Activated T-cell treated with anti-CD3 and anti-CD28 coated beads, Interleukin-2, amount 50 U/mL, for 24 hours (primary cell): Measurements from ENCODE around the gene STXBP1.
"Not testable (repeated sequence)": the region's sequence is repeated elsewhere in the genome, so short reads cannot be mapped to it uniquely, and the experiment has no call there.

ENCODE experiments used
- DNase-seq: peaks from one replicate; pipeline ENCODE4 v3.0.0-alpha.2; 2020
- H3K27ac Mint-ChIP-seq: 2 replicates; pipeline ENCODE4 v1.8.0; 2020; ENCODE audit warnings: mild to moderate bottlenecking, mixed read lengths
- H3K27me3 Mint-ChIP-seq: 2 replicates; pipeline ENCODE4 v1.8.0; 2020; ENCODE audit warnings: mixed read lengths
- H3K36me3 Mint-ChIP-seq: 2 replicates; pipeline ENCODE4 v1.8.0; 2020; ENCODE audit warnings: low read depth, mixed read lengths
- H3K4me1 Mint-ChIP-seq: 2 replicates; pipeline ENCODE4 v1.8.0; 2020; ENCODE audit warnings: low read depth, mixed read lengths
- H3K4me3 Mint-ChIP-seq: 2 replicates; pipeline ENCODE4 v1.8.0; 2020; ENCODE audit warnings: mild to moderate bottlenecking, moderate library complexity, mixed read lengths
- H3K9me3 Mint-ChIP-seq: 2 replicates; pipeline ENCODE4 v1.8.0; 2020; ENCODE audit warnings: mixed read lengths

The STXBP1 gene

GRCh38 chr9:127587966-127588365 lies 24.1 kb upstream of the STXBP1 start:
- Mint-ChIP-seq H3K27ac (no peak overlapping the region), H3K4me3 (no peak overlapping the region), H3K9me3 (no peaks in the 10 kb centered on the region), H3K36me3 (no peaks in the 10 kb centered on the region), H3K4me1 (peaks cover 7% of the 10 kb centered on the region), H3K27me3 (peaks cover 7% of the 10 kb centered on the region)
- no peak for DNase-seq

DNA sequence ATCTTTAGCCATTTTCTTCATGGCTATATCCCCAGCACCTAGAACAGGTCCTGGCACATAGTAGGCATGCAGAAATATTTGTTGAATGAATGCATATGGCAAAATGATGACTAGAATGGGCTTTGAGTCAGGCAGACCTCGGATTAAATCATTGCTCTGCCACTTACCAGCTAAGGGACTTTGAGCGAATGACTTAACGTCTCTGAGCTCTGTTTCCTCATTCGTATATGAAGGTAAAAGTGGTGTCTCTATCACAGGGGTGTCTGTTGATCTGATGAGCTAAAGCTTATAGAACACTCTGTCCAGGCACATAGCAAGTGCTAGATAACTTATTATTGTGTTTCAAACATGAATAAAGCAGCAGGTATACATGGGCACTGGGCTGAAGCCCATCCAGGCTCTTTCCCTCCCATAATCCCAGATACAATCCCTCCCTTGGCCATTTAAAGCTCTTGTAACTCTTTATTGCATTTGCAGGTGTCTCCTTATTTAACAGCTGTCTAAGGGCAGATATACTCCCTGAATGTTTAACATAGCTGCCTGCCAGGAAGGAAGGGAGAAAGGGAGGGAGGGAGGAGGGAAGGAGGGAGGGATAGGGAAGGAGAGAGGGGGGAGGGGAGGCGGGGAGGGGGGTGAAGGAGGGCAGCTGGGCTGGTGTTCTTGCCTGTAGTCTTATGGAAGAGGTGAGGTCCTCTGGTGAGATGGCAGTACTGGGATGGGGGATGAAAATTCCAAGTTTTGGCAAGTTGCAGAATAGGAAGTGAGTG lies 23.2 kb upstream of the STXBP1 start:
- H3K27me3 Mint-ChIP-seq: peaks cover 7% of the 10 kb centered on the region
- no peaks in the 10 kb centered on the region for H3K9me3 Mint-ChIP-seq
- H3K4me3 Mint-ChIP-seq: no peak overlapping the region
- no peaks in the 10 kb centered on the region for H3K36me3 Mint-ChIP-seq
- peaks cover 3% of the 10 kb centered on the region for H3K4me1 Mint-ChIP-seq
- DNase-seq: no peak
- no peak overlapping the region for H3K27ac Mint-ChIP-seq

DNA sequence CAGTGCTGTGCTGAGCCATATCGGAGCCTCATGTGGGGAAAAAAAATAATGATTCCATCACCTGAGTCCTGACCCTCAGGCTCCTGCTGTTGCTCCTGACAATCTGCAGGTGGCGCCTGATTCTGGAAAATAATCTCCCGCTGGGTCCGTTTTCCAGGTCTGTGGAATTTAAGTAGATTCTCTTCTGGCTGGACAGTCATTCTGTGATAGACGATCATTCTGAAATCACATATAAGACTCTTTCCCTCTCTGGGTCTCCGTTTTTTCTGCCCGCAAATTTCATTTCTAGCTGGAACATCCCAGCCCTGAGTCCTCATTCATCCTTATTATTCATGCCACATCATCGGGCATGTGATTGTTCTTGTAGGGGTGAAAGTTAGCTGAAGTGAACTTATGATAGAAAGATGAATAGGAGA lies 22.1 kb upstream of the STXBP1 start:
- Mint-ChIP-seq H3K27ac (no peak overlapping the region), H3K27me3 (peaks cover 7% of the 10 kb centered on the region), H3K36me3 (no peaks in the 10 kb centered on the region), H3K4me3 (no peak overlapping the region), H3K4me1 (peaks cover 3% of the 10 kb centered on the region), H3K9me3 (no peaks in the 10 kb centered on the region)
- no peak for DNase-seq

DNA sequence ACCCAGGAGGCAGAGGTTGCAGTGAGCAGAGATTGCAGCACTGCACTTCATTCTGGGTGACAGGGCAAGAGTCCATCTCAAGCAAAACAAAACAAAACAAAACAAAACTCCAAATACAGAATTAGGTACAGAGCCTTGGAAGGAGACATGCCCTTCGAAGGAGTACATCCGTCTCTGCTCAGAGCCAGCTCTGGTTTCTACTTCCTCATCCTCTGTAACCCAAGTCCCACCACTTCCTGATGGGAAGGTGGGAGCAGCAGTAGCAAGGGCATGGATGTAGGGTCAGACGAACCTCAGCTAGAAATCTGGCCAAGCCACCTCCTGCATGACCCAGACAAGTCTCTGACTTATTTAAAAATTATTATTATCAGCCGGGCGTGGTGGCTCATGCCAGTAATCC lies 16.5 kb upstream of the STXBP1 start:
- Mint-ChIP-seq H3K9me3 (no peaks in the 10 kb centered on the region), H3K36me3 (no peaks in the 10 kb centered on the region)

GRCh38 chr9:127598839-127599549 lies 13.1 kb upstream of the STXBP1 start:
- no peaks in the 10 kb centered on the region for H3K27me3 Mint-ChIP-seq
- no peaks in the 10 kb centered on the region for H3K9me3 Mint-ChIP-seq
- no peak overlapping the region for H3K4me3 Mint-ChIP-seq
- H3K27ac Mint-ChIP-seq: no peak overlapping the region
- no peaks in the 10 kb centered on the region for H3K4me1 Mint-ChIP-seq
- DNase-seq: no peak
- H3K36me3 Mint-ChIP-seq: no peaks in the 10 kb centered on the region

More for the DNA sequence above, 16.5 kb upstream of the STXBP1 start:
- H3K27ac Mint-ChIP-seq: no peak overlapping the region
- H3K27me3 Mint-ChIP-seq: no peaks in the 10 kb centered on the region
- no peaks in the 10 kb centered on the region for H3K4me1 Mint-ChIP-seq
- H3K4me3 Mint-ChIP-seq: no peak overlapping the region
- no peak for DNase-seq

DNA sequence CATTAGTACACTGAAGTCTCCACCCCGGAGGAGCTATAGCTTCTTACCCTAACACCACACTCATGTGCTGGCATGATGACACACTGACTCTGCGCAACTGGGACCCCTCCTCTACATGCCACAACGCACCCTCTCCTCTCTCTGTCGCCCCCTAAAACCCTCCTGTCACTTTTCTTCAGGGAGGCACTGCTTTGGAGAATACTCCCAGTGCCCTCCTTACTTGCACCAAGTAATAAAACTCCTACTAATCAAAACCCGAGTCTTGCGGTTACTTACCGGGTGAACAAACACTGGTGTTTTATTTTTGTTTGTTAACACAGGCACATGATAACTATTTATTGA lies 12.6 kb upstream of the STXBP1 start:
- Mint-ChIP-seq H3K27me3 (no peaks in the 10 kb centered on the region), H3K4me1 (no peaks in the 10 kb centered on the region), H3K4me3 (no peak overlapping the region), H3K27ac (no peak overlapping the region), H3K36me3 (no peaks in the 10 kb centered on the region), H3K9me3 (no peaks in the 10 kb centered on the region)
- DNase-seq: no peak

DNA sequence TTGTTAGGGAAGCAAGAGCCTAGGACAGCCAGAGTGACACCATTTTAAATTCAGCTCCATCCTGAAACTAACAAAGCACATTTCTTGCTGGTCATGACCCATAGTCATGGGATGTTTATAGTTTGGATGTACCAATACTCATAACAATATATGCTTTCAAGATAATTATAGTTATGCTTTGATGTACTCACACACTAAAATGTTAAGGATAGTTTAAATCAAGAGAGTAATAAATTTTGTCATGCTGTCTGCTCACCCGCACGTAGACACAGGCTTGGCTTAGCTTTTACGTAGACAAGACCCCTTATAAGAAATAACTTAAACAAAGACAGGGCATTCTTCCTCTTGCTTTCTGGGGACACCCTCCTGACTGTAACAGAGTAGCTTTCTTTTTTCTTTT lies 8.9 kb upstream of the STXBP1 start:
- Mint-ChIP-seq H3K36me3 (no peaks in the 10 kb centered on the region), H3K27me3 (peaks cover 3% of the 10 kb centered on the region), H3K27ac (no peak overlapping the region), H3K4me1 (peaks cover 6% of the 10 kb centered on the region), H3K9me3 (no peaks in the 10 kb centered on the region), H3K4me3 (no peak overlapping the region)
- DNase-seq: no peak

DNA sequence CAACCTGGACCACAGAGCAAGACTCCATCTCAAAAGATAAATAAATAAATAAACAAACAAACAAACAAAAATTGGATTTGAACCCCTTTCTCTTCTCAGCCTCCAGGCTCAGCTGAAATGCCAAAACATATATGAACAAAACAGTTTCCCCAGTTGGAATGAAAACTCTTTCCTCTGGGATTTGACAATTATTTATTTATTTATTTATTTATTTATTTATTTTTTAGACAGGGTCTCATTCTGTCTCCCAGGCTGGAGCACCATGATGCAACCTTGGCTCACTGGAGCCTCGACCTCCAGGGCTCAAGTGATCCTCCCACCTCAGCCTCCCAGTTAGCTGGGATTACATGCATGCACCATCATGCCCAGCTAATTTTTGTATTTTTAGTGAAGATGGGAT lies 6.0 kb upstream of the STXBP1 start:
- peaks cover 17% of the 10 kb centered on the region for H3K27me3 Mint-ChIP-seq
- H3K4me1 Mint-ChIP-seq: peaks cover 12% of the 10 kb centered on the region
- H3K9me3 Mint-ChIP-seq: no peaks in the 10 kb centered on the region
- H3K36me3 Mint-ChIP-seq: no peaks in the 10 kb centered on the region
- no peak overlapping the region for H3K4me3 Mint-ChIP-seq
- no peak for DNase-seq
- H3K27ac Mint-ChIP-seq: no peak overlapping the region

GRCh38 chr9:127608104-127608966 lies 3.7 kb upstream of the STXBP1 start:
- peaks cover 26% of the 10 kb centered on the region for H3K27me3 Mint-ChIP-seq
- peaks cover 5% of the 10 kb centered on the region for H3K36me3 Mint-ChIP-seq
- peak overlapping the region; percentile 77 for H3K4me3 Mint-ChIP-seq
- peaks cover 23% of the 10 kb centered on the region for H3K4me1 Mint-ChIP-seq
- peak overlapping the region; percentile 79 for H3K27ac Mint-ChIP-seq
- H3K9me3 Mint-ChIP-seq: no peaks in the 10 kb centered on the region
- DNase-seq: peak; percentile 86

DNA sequence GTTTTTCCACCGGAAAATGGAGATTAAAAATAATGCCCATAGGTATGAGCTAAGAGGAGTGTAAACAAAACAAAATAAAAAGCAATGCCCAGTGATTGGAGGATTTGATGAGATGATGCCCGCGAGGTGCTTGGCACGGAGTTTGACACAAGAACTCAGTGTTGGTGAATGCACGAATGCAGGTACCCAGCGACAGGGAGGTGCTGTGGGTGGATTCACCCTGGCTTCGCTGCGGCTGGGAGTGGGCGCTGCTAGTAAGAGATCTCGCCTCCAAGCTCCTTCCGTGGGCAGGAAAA lies 526 bp upstream of the STXBP1 start:
- peaks cover 30% of the 10 kb centered on the region for H3K4me1 Mint-ChIP-seq
- peak overlapping the region; percentile 85 for H3K4me3 Mint-ChIP-seq
- H3K27ac Mint-ChIP-seq: peak overlapping the region; percentile 77
- H3K27me3 Mint-ChIP-seq: peaks cover 33% of the 10 kb centered on the region
- H3K36me3 Mint-ChIP-seq: peaks cover 5% of the 10 kb centered on the region
- no peak for DNase-seq
- H3K9me3 Mint-ChIP-seq: no peaks in the 10 kb centered on the region

- Mint-ChIP-seq H3K4me1 (peaks cover 25% of the 10 kb centered on the region), H3K9me3 (no peaks in the 10 kb centered on the region), H3K36me3 (peaks cover 5% of the 10 kb centered on the region), H3K4me3 (peak overlapping the region; percentile 83), H3K27me3 (peaks cover 30% of the 10 kb centered on the region), H3K27ac (no peak overlapping the region)
- DNase-seq: peak; percentile 57
Measured at GRCh38 chr9:127612939-127613582, 984 bp downstream of the STXBP1 start.

DNA sequence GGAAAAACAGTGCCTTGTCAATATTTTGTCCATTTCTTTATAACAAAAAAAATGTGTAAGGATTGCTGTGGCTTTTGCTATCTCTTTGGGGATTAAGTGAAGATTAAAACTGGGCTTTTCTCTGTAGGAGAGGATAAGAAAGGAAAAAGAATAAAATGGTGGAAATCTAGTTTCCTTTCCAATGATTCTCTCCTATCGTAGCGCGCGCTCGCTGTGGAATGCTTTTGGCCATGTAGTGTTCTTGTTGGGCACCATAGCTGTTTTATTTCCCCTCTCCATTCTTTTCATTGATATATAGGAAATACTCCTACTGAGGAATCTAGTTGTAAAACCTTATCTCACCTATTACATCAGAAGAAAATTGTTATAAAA lies 1.5 kb downstream of the STXBP1 start:
- H3K27ac Mint-ChIP-seq: no peak overlapping the region
- peak overlapping the region; percentile 83 for H3K4me3 Mint-ChIP-seq
- H3K9me3 Mint-ChIP-seq: no peaks in the 10 kb centered on the region
- no peak for DNase-seq
- H3K4me1 Mint-ChIP-seq: peaks cover 22% of the 10 kb centered on the region
- peaks cover 30% of the 10 kb centered on the region for H3K27me3 Mint-ChIP-seq
- peaks cover 5% of the 10 kb centered on the region for H3K36me3 Mint-ChIP-seq

GRCh38 chr9:127614961-127615360 lies 2.9 kb downstream of the STXBP1 start:
- no peak for DNase-seq
- Mint-ChIP-seq H3K36me3 (peaks cover 5% of the 10 kb centered on the region), H3K27me3 (peaks cover 18% of the 10 kb centered on the region), H3K27ac (no peak overlapping the region), H3K4me3 (no peak overlapping the region), H3K4me1 (peaks cover 18% of the 10 kb centered on the region), H3K9me3 (no peaks in the 10 kb centered on the region)

- H3K4me3 Mint-ChIP-seq, H3K27ac Mint-ChIP-seq, H3K27me3 Mint-ChIP-seq, H3K36me3 Mint-ChIP-seq, DNase-seq, H3K9me3 Mint-ChIP-seq, H3K4me1 Mint-ChIP-seq: not testable (repeated sequence)
Measured at GRCh38 chr9:127621339-127621970, 9.4 kb downstream of the STXBP1 start.
